ENCODE data around the gene WTAP.
"Not testable (repeated sequence)": the region's sequence is repeated elsewhere in the genome, so short reads cannot be mapped to it uniquely, and the experiment has no call there.

Gene WTAP

GRCh38 chr6:159729598-159730331, 2.5 kb downstream of the WTAP start:
- no peak for DNase-seq

GRCh38 chr6:159730332-159730676, 3.0 kb downstream of the WTAP start:
- no peak for DNase-seq

- DNase-seq = not testable (repeated sequence)
These were observed 5.2 kb downstream of the WTAP start for GRCh38 chr6:159732550-159732949.

GRCh38 chr6:159733395-159733794, 6.1 kb downstream of the WTAP start:
- not testable (repeated sequence) for DNase-seq

- no peak for DNase-seq
These were observed 9.6 kb downstream of the WTAP start for GRCh38 chr6:159736908-159737307.

GRCh38 chr6:159739341-159739740, 12.0 kb downstream of the WTAP start:
- DNase-seq = no peak

- DNase-seq = no peak
These were observed 14.9 kb downstream of the WTAP start for GRCh38 chr6:159742165-159742564.

- DNase-seq = no peak
These were observed 17.8 kb downstream of the WTAP start for GRCh38 chr6:159745081-159745480.

GRCh38 chr6:159746759-159747158, 19.5 kb downstream of the WTAP start:
- no peak for DNase-seq

GRCh38 chr6:159748127-159748526, 20.8 kb downstream of the WTAP start:
- DNase-seq = not testable (repeated sequence)

- DNase-seq = no peak
These were observed 24.1 kb downstream of the WTAP start for GRCh38 chr6:159751448-159751847.

GRCh38 chr6:159753081-159753872, 26.0 kb downstream of the WTAP start:
- DNase-seq = no peak

- no peak for DNase-seq
These were observed 27.1 kb downstream of the WTAP start for GRCh38 chr6:159754401-159754800.

- DNase-seq = no peak
These were observed 27.9 kb downstream of the WTAP start for GRCh38 chr6:159754959-159755914.

GRCh38 chr6:159756508-159756907, 29.2 kb downstream of the WTAP start:
- DNase-seq = no peak

GRCh38 chr6:159758031-159759001, 31.0 kb downstream of the WTAP start:
- DNase-seq = peak; percentile 79

GRCh38 chr6:159759645-159760044, 32.3 kb downstream of the WTAP start:
- DNase-seq = no peak

GRCh38 chr6:159760602-159761057, 33.3 kb downstream of the WTAP start:
- DNase-seq = peak; percentile 94

- DNase-seq = peak; percentile 17
These were observed 34.0 kb downstream of the WTAP start for GRCh38 chr6:159761129-159761872.

GRCh38 chr6:159761873-159762680, 34.8 kb downstream of the WTAP start, which contains the start of gene ACAT2:
TSS of gene ACAT2 (plus strand) at chr6:159762045. CDS start at chr6:159762088, 43 bp downstream.
- DNase-seq = peak; percentile 95

All from fibroblast of skin of scalp (primary cell).